Osteocyte (in vitro differentiated cells): ENCODE measurements around the gene PTBP1. TPM values are rescaled to one million over a fixed set of nuclear protein-coding genes. Genes with fewer than 3 reads are reported as not detected.

ENCODE experiments used
- DNase-seq: peaks from one replicate; pipeline ENCODE4 v3.0.0; 2021; ENCODE audit warnings: mixed read lengths; ENCODE audit not compliant: unreplicated experiment; ENCODE audit errors: extremely low spot score
- H3K27ac Mint-ChIP-seq: one replicate; pipeline ENCODE4 v1.8.0; 2021; ENCODE audit warnings: mild to moderate bottlenecking, mixed read lengths; ENCODE audit not compliant: unreplicated experiment
- H3K27me3 Mint-ChIP-seq: one replicate; pipeline ENCODE4 v1.8.0; 2021; ENCODE audit warnings: mixed read lengths; ENCODE audit not compliant: unreplicated experiment
- H3K36me3 Mint-ChIP-seq: one replicate; pipeline ENCODE4 v1.8.0; 2021; ENCODE audit warnings: mixed read lengths; ENCODE audit not compliant: unreplicated experiment
- H3K4me1 Mint-ChIP-seq: one replicate; pipeline ENCODE4 v1.8.0; 2021; ENCODE audit warnings: mixed read lengths; ENCODE audit not compliant: unreplicated experiment
- H3K4me3 Mint-ChIP-seq: one replicate; pipeline ENCODE4 v1.8.0; 2021; ENCODE audit warnings: mild to moderate bottlenecking, moderate library complexity, mixed read lengths; ENCODE audit not compliant: unreplicated experiment
- H3K9me3 Mint-ChIP-seq: one replicate; pipeline ENCODE4 v1.8.0; 2021; ENCODE audit warnings: mixed read lengths; ENCODE audit not compliant: unreplicated experiment
- long read RNA-seq: library from polyadenylated mRNA; unstranded; transcript quantifications from one replicate; pipeline ENCODE4 v2.0.0, GENCODE V29; 2021
- total RNA-seq: library from RNA; stranded (reverse); gene quantifications from 2 replicates; pipeline ENCODE4 v1.2.1, GENCODE V29; 2021
- TF ChIP-seq, protein P1 (sequence below): fragments of 200-600 bp; sonication (generic); IDR thresholded peaks from 2 replicates; pipeline ENCODE4 v1.5.0; 2021; ENCODE audit warnings: antibody characterized with exemption, mild to moderate bottlenecking, moderate library complexity

PTBP1 gene
- 339 and 370 TPM in 2 replicates for total RNA-seq
- long read RNA-seq, partial matches to known transcripts = 2 of 6 reads
- long read RNA-seq, other reads (novel, unspliced or antisense) = 4 of 6 reads

DNA sequence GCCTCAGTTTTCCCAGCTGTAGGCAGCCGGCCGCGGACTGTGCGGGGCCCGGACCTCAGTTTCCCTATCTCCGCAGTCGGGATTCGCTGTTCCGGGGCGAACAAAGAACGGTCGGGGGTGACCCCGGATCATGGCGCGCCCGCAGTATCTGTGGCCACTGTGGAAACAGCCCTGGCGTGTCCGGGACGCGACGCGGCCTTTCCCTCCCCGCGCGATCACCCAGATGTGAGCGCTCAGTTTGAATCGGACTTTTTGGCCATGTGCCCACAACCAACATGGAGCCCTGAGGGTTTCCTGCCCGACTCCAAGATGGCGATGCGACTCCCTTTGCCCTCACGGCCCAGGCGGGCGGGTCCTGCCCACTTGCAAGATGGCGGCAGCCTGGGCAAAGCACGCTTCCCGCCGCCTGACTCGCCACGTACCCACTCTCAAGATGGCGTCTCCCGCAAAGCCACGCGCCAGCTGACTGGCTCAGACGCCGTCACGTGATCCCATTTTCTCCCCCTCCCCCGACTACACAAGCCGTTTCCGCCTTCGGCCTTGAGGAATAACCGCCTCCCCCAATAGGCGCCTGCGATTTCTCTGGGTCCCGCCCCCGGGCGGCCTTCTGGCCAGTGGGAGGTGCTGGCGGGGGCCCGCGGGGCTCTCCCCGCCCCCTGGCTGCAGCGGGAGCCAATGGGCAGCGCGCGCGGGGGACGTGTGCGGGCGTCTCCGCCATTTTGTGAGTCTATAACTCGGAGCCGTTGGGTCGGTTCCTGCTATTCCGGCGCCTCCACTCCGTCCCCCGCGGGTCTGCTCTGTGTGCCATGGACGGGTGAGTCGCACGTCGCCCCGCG is at the start of gene PTBP1:
Gene PTBP1 (plus strand): TSS at position 761 of the 836 bp plus-strand sequence. CDS start 46 bp downstream, at position 807.
- no peaks in the 10 kb centered on the region for H3K27me3 Mint-ChIP-seq
- peak; percentile 100 for DNase-seq
- peak within 1 kb of the TSS; percentile 89 for H3K4me3 Mint-ChIP-seq
- peaks cover 13% of the 10 kb centered on the region for H3K36me3 Mint-ChIP-seq
- peak within 1 kb of the TSS; percentile 98 for H3K27ac Mint-ChIP-seq
- no peaks in the 10 kb centered on the region for H3K9me3 Mint-ChIP-seq
- TF ChIP-seq, protein P1, sequence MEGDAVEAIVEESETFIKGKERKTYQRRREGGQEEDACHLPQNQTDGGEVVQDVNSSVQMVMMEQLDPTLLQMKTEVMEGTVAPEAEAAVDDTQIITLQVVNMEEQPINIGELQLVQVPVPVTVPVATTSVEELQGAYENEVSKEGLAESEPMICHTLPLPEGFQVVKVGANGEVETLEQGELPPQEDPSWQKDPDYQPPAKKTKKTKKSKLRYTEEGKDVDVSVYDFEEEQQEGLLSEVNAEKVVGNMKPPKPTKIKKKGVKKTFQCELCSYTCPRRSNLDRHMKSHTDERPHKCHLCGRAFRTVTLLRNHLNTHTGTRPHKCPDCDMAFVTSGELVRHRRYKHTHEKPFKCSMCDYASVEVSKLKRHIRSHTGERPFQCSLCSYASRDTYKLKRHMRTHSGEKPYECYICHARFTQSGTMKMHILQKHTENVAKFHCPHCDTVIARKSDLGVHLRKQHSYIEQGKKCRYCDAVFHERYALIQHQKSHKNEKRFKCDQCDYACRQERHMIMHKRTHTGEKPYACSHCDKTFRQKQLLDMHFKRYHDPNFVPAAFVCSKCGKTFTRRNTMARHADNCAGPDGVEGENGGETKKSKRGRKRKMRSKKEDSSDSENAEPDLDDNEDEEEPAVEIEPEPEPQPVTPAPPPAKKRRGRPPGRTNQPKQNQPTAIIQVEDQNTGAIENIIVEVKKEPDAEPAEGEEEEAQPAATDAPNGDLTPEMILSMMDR = peak; percentile 26
- H3K4me1 Mint-ChIP-seq = peaks cover 40% of the 10 kb centered on the region

GRCh38 chr19:748274-748598 is 49.0 kb upstream of the PTBP1 start:
- no peaks in the 10 kb centered on the region for H3K27me3 Mint-ChIP-seq
- peaks cover 14% of the 10 kb centered on the region for H3K36me3 Mint-ChIP-seq
- TF ChIP-seq, protein P1 = no peak
- DNase-seq = no peak
- peaks cover 21% of the 10 kb centered on the region for H3K4me1 Mint-ChIP-seq
- H3K9me3 Mint-ChIP-seq = no peaks in the 10 kb centered on the region
- no peak overlapping the region for H3K4me3 Mint-ChIP-seq
- H3K27ac Mint-ChIP-seq = no peak overlapping the region

GRCh38 chr19:749811-750210 is 47.4 kb upstream of the PTBP1 start:
- peaks cover 6% of the 10 kb centered on the region for H3K36me3 Mint-ChIP-seq
- no peaks in the 10 kb centered on the region for H3K9me3 Mint-ChIP-seq
- no peaks in the 10 kb centered on the region for H3K27me3 Mint-ChIP-seq
- H3K27ac Mint-ChIP-seq = peak overlapping the region; percentile 7
- TF ChIP-seq, protein P1 = no peak
- peaks cover 33% of the 10 kb centered on the region for H3K4me1 Mint-ChIP-seq
- DNase-seq = no peak
- H3K4me3 Mint-ChIP-seq = no peak overlapping the region

DNA sequence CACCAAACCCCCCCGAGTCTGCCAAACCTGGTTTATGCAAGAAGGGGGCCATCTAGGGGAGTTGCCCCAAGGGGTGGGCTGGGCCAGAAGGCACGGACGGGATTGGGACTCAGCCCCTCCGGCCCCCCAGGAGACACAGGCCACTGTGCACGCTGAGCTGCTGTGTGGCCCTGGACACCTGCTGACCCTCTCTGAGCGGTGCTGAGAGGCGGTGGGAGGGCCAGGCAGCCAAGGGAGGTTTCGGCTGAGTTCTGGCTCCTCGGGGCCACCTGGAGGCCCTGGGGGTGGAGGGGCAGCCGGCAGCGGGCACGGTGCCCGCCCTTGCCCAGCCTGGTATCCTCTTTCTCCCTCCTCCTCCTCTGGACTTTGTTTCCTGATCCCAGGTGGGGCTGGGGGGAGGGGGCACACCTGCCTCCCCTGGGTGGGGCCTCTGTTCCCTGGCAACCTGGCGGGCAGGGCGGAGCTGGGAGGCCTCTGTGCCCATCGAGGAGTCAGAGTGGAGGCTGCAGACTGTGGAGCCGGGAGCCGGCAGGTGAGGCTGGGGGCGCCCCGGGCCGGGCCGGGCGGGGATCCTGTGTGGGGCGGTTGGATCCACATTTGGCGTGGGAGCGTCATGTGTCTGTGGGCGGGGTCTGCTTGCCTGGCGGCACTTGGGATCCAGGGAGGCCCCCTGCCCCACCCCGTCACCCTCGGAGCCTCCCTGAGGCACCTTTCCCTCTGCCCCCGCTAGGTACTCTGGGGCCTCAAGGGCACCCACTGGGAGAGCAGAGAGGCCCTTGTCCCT is 46.4 kb upstream of the PTBP1 start, which contains the start of gene MISP:
Gene MISP (plus strand): TSS at position 473 of the 784 bp plus-strand sequence. CDS start 5,835 bp downstream, outside the sequence.
- H3K27ac Mint-ChIP-seq = peak within 1 kb of the TSS; percentile 88
- TF ChIP-seq, protein P1 = no peak
- H3K36me3 Mint-ChIP-seq = peaks cover 4% of the 10 kb centered on the region
- DNase-seq = no peak
- no peaks in the 10 kb centered on the region for H3K27me3 Mint-ChIP-seq
- no peak within 1 kb of the TSS for H3K4me3 Mint-ChIP-seq
- no peaks in the 10 kb centered on the region for H3K9me3 Mint-ChIP-seq
- H3K4me1 Mint-ChIP-seq = peaks cover 35% of the 10 kb centered on the region
